Right lobe of liver (tissue), 6 donors: ENCODE results near the gene DNAJC24. TPM values are rescaled to one million over a fixed set of nuclear protein-coding genes. Genes with fewer than 3 reads are reported as not detected.

Experiments
- ATAC-seq, 4 donors: fragments of 200-7000 bp; cut with Tn5 transposase; one replicate each; pipeline ENCODE4 v1.9.1; 2020; ENCODE audit warnings: mild to moderate bottlenecking in 4 of 4, moderate library complexity in 4 of 4
- DNase-seq, 3 donors: peaks; one replicate each; pipeline ENCODE4 v3.0.0-alpha.2; 2020
- H3K27ac ChIP-seq, 3 donors: fragments of 200-600 bp; one replicate each; pipeline ENCODE4 v1.8.0; 2022
- H3K27me3 ChIP-seq, 2 donors: fragments of 200-600 bp; one replicate each; pipeline ENCODE4 v1.8.0; 2022
- H3K36me3 ChIP-seq, 4 donors: fragments of 200-600 bp; sonication (generic) in 1 of 4; one replicate each; pipeline versions ENCODE4 v1.5.1 to v1.8.0; 2017 to 2022; ENCODE audit warnings: control low read depth in 1 of 4
- H3K4me1 ChIP-seq, 4 donors: fragments of 200-600 bp; sonication (generic) in 1 of 4; one replicate each; pipeline versions ENCODE4 v1.5.1 to v1.8.0; 2017 to 2022; ENCODE audit warnings: control low read depth in 1 of 4
- H3K4me3 ChIP-seq, 3 donors: fragments of 200-600 bp; one replicate each; pipeline ENCODE4 v1.8.0; 2022
- H3K9me3 ChIP-seq, 4 donors: fragments of 200-600 bp; sonication (generic) in 1 of 4; one replicate each; pipeline versions ENCODE4 v1.5.1 to v1.8.0; 2017 to 2022; ENCODE audit warnings: control low read depth in 1 of 4
- CTCF ChIP-seq, 4 donors: fragments of 200-600 bp in 3 of 4; fragments of 450-650 bp in 1 of 4; IDR thresholded peaks; one replicate each; pipeline versions ENCODE4 v1.5.1 to v1.8.0; 2016 to 2022; ENCODE audit warnings: antibody characterized with exemption in 4 of 4, mild to moderate bottlenecking in 2 of 4
- POLR2A ChIP-seq: fragments of 450-650 bp; IDR thresholded peaks from one replicate; pipeline ENCODE4 v1.6.1; 2017; ENCODE audit warnings: antibody characterized with exemption, mild to moderate bottlenecking
- WGBS: methylation state at CpG from one replicate; pipeline ENCODE4 v1.1.6; 2018; ENCODE audit warnings: low coverage, low lambda C conversion rate; ENCODE audit not compliant: insufficient coverage; ENCODE audit errors: missing lambda C conversion rate; 5-methylcytosine and 5-hydroxymethylcytosine counted together
- intact Hi-C, 2 donors: fragments of 100-400 bp; cut with DNase I; formaldehyde crosslinking; loops; one replicate each; pipeline versions ENCODE4 v1.11.2 to v1.14.1; 2022
- total RNA-seq, 6 experiments: library from RNA; depleted of rRNA in 2 of 6; stranded (reverse); fragments of >200 nt in 2 of 6; fragmentation: NEBNext Ultra II Directional in 3 of 6; extraction: Animal tissue kit (Norgen Biotek cat#: 25700) in 3 of 6; gene quantifications; one replicate each; pipeline versions ENCODE4 v1.1.0 to v1.2.4, GENCODE V29; 2016 to 2023
- donor health status: DM: no; HTN: yes; CAD: no.
- donor health status: DM: no; HTN: no; CAD: no.
- donor health status: DM: no; HTN: no; CAD: no.
- donor health status: DM: no; HTN: yes; CAD: no.
- donor health status: DM: no; HTN: yes; CAD: no.

The DNAJC24 gene
- total RNA-seq, 6 experiments from 2014 or later: 3.9 to 12.4 (median 7.2) TPM

- DNase-seq (no peak), ATAC-seq (no peak)
- Histone ChIP-seq H3K4me3 (no peak overlapping the region), H3K27ac (no peak overlapping the region), H3K36me3 (no peaks in the 10 kb centered on the region), H3K27me3 (no peaks in the 10 kb centered on the region), H3K9me3 (no peaks in the 10 kb centered on the region), H3K4me1 (no peaks in the 10 kb centered on the region)
- WGBS: 83% methylated on average over 3 of the region's 4 CpGs
- intact Hi-C loops: no loop called here
- TF ChIP-seq CTCF (IDR thresholded peaks at IDR 0.05) (no peak), POLR2A (no peak)
Observed at GRCh38 chr11:31415435-31415834, 45.8 kb downstream of the DNAJC24 start.

GRCh38 chr11:31417357-31417756, 47.7 kb downstream of the DNAJC24 start:
- no peak for ATAC-seq
- DNase-seq: no peak
- Histone ChIP-seq H3K27me3 (no peaks in the 10 kb centered on the region), H3K9me3 (no peaks in the 10 kb centered on the region), H3K27ac (no peak overlapping the region), H3K4me1 (no peaks in the 10 kb centered on the region), H3K4me3 (no peak overlapping the region), H3K36me3 (no peaks in the 10 kb centered on the region)
- intact Hi-C loops: no loop called here
- WGBS: 100% methylated on average over 1 of the region's 1 CpG
- TF ChIP-seq CTCF (IDR thresholded peaks at IDR 0.05): no peak
- no peak for TF ChIP-seq POLR2A

- Histone ChIP-seq H3K27ac (no peak overlapping the region), H3K36me3 (no peaks in the 10 kb centered on the region), H3K4me1 (no peaks in the 10 kb centered on the region), H3K4me3 (no peak overlapping the region), H3K9me3 (no peaks in the 10 kb centered on the region), H3K27me3 (no peaks in the 10 kb centered on the region)
- TF ChIP-seq CTCF (IDR thresholded peaks at IDR 0.05): no peak
- TF ChIP-seq POLR2A: no peak
- DNase-seq (no peak), ATAC-seq (no peak)
- intact Hi-C loops: no loop called here
- 91% methylated on average over 2 of the region's 2 CpGs for WGBS
Observed at GRCh38 chr11:31417816-31418215, 48.2 kb downstream of the DNAJC24 start.

- no peaks in the 10 kb centered on the region for H3K9me3 ChIP-seq
- no peak for DNase-seq
- H3K27me3 ChIP-seq: no peaks in the 10 kb centered on the region
- H3K27ac ChIP-seq: no peak overlapping the region
- 80% methylated on average over 3 of the region's 3 CpGs for WGBS
- TF ChIP-seq CTCF (IDR thresholded peaks at IDR 0.05): no peak
- no peak for TF ChIP-seq POLR2A
- H3K4me1 ChIP-seq: no peaks in the 10 kb centered on the region
- no peak for ATAC-seq
- no peaks in the 10 kb centered on the region for H3K36me3 ChIP-seq
- H3K4me3 ChIP-seq: no peak overlapping the region
- intact Hi-C loops: no loop called here
Observed at GRCh38 chr11:31419138-31419537, 49.5 kb downstream of the DNAJC24 start.

- Histone ChIP-seq H3K4me3 (no peak overlapping the region), H3K36me3 (no peaks in the 10 kb centered on the region), H3K9me3 (no peaks in the 10 kb centered on the region), H3K4me1 (no peaks in the 10 kb centered on the region), H3K27me3 (no peaks in the 10 kb centered on the region), H3K27ac (no peak overlapping the region)
- TF ChIP-seq POLR2A (no peak), CTCF (IDR thresholded peaks at IDR 0.05) (no peak)
- DNase-seq: no peak
- no peak for ATAC-seq
- intact Hi-C loops: no loop called here
- WGBS: 93% methylated on average over 1 of the region's 1 CpG
Observed at GRCh38 chr11:31419669-31420068, 50.0 kb downstream of the DNAJC24 start.
